Measurements from ENCODE around the gene PEX14. TPM values are rescaled to one million over a fixed set of nuclear protein-coding genes. Genes with fewer than 3 reads are reported as not detected.
A peak's percentile ranks its signal among the peaks of the same experiment; 100 is the strongest.

PEX14 gene
- total RNA-seq, 1 experiment from 2014 or later = 27.3 TPM

DNA sequence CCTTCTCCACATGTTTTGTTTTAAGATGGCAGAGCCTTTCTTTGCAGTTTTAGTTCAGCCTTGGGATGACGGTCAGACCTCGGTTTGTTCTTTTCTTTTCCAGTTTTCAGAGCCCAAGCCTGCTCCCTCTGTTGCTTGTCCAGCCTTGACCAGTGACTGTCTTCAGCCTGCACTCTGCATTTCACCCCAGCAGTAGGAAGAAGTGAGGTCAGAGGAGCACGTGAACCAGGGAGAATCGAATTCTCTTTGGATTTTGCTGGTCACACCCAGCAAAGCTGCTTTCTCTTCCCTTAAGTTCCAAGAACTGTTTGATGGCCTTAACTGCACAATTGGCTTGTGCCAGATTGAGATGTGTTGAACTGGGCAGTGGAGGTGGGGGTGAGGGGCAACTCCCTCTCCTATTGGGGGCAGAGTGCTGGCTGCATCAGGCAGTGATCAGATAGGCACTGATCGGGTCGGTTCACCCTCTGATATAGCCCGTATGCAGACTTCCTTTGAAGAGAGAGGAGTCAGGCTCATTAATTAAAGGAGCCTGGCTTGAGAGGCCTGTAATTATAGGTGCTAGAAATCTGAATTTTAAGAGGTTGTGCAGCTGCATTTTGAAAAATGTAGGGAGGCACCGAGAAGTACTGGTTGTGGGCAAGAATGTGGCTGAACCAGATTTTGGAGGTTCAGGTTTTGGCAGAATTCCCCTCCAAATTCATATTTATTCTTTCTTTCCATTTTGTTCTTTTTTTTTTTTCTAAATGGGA, 42.4 kb downstream of the PEX14 start:
- CTCF ChIA-PET = interaction anchor here (1.1 kb wide), 1 partner anchor 393 kb away, joined by 4 read pairs; no protein-coding TSS in a partner anchor
- Mint-ChIP-seq H3K4me1 (peaks cover 76% of the 10 kb centered on the region), H3K36me3 (peaks cover 3% of the 10 kb centered on the region; the same call in 1 of the 2 replicates), H3K27me3 (ENCODE audit: low read depth) (no peaks in the 10 kb centered on the region), H3K4me3 (no peak overlapping the region), H3K27ac (peak overlapping the region; percentile 83), H3K9me3 (no peaks in the 10 kb centered on the region)
- POLR2A ChIA-PET = no interaction called here
- no peak for ATAC-seq
- TF ChIP-seq, protein P1, sequence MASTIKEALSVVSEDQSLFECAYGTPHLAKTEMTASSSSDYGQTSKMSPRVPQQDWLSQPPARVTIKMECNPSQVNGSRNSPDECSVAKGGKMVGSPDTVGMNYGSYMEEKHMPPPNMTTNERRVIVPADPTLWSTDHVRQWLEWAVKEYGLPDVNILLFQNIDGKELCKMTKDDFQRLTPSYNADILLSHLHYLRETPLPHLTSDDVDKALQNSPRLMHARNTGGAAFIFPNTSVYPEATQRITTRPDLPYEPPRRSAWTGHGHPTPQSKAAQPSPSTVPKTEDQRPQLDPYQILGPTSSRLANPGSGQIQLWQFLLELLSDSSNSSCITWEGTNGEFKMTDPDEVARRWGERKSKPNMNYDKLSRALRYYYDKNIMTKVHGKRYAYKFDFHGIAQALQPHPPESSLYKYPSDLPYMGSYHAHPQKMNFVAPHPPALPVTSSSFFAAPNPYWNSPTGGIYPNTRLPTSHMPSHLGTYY (CRISPR knock-in tag; IDR thresholded peaks at IDR 0.05) = no peak
- TF ChIP-seq, protein P2, sequence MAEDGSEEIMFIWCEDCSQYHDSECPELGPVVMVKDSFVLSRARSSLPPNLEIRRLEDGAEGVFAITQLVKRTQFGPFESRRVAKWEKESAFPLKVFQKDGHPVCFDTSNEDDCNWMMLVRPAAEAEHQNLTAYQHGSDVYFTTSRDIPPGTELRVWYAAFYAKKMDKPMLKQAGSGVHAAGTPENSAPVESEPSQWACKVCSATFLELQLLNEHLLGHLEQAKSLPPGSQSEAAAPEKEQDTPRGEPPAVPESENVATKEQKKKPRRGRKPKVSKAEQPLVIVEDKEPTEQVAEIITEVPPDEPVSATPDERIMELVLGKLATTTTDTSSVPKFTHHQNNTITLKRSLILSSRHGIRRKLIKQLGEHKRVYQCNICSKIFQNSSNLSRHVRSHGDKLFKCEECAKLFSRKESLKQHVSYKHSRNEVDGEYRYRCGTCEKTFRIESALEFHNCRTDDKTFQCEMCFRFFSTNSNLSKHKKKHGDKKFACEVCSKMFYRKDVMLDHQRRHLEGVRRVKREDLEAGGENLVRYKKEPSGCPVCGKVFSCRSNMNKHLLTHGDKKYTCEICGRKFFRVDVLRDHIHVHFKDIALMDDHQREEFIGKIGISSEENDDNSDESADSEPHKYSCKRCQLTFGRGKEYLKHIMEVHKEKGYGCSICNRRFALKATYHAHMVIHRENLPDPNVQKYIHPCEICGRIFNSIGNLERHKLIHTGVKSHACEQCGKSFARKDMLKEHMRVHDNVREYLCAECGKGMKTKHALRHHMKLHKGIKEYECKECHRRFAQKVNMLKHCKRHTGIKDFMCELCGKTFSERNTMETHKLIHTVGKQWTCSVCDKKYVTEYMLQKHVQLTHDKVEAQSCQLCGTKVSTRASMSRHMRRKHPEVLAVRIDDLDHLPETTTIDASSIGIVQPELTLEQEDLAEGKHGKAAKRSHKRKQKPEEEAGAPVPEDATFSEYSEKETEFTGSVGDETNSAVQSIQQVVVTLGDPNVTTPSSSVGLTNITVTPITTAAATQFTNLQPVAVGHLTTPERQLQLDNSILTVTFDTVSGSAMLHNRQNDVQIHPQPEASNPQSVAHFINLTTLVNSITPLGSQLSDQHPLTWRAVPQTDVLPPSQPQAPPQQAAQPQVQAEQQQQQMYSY (CRISPR knock-in tag; IDR thresholded peaks at IDR 0.05) = no peak
- TF ChIP-seq, protein P3, sequence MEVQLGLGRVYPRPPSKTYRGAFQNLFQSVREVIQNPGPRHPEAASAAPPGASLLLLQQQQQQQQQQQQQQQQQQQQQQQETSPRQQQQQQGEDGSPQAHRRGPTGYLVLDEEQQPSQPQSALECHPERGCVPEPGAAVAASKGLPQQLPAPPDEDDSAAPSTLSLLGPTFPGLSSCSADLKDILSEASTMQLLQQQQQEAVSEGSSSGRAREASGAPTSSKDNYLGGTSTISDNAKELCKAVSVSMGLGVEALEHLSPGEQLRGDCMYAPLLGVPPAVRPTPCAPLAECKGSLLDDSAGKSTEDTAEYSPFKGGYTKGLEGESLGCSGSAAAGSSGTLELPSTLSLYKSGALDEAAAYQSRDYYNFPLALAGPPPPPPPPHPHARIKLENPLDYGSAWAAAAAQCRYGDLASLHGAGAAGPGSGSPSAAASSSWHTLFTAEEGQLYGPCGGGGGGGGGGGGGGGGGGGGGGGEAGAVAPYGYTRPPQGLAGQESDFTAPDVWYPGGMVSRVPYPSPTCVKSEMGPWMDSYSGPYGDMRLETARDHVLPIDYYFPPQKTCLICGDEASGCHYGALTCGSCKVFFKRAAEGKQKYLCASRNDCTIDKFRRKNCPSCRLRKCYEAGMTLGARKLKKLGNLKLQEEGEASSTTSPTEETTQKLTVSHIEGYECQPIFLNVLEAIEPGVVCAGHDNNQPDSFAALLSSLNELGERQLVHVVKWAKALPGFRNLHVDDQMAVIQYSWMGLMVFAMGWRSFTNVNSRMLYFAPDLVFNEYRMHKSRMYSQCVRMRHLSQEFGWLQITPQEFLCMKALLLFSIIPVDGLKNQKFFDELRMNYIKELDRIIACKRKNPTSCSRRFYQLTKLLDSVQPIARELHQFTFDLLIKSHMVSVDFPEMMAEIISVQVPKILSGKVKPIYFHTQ (CRISPR knock-in tag; IDR thresholded peaks at IDR 0.05) = no peak
- TF ChIP-seq ESRRA (CRISPR knock-in tag; IDR thresholded peaks at IDR 0.05; ENCODE audit: borderline replicate concordance) (no peak), NR3C1 (CRISPR knock-in tag; conservative IDR thresholded peaks at IDR 0.05; ENCODE audit: low read depth) (no peak), PRRX2 (CRISPR knock-in tag; IDR thresholded peaks at IDR 0.05) (no peak), JUN (CRISPR knock-in tag; IDR thresholded peaks at IDR 0.05) (no peak), NR1H2 (CRISPR knock-in tag; IDR thresholded peaks at IDR 0.05) (no peak), EMX1 (CRISPR knock-in tag; IDR thresholded peaks at IDR 0.05) (no peak), ZNF138 (CRISPR knock-in tag; conservative IDR thresholded peaks at IDR 0.05) (no peak), CREM (CRISPR knock-in tag; IDR thresholded peaks at IDR 0.05) (no peak), NR2C2 (CRISPR knock-in tag; IDR thresholded peaks at IDR 0.05) (no peak), ZBTB21 (CRISPR knock-in tag; IDR thresholded peaks at IDR 0.05; ENCODE audit: borderline replicate concordance) (no peak)
- TF ChIP-seq, protein P4, sequence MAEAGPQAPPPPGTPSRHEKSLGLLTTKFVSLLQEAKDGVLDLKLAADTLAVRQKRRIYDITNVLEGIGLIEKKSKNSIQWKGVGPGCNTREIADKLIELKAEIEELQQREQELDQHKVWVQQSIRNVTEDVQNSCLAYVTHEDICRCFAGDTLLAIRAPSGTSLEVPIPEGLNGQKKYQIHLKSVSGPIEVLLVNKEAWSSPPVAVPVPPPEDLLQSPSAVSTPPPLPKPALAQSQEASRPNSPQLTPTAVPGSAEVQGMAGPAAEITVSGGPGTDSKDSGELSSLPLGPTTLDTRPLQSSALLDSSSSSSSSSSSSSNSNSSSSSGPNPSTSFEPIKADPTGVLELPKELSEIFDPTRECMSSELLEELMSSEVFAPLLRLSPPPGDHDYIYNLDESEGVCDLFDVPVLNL (CRISPR knock-in tag; IDR thresholded peaks at IDR 0.05; ENCODE audit: borderline replicate concordance, low read depth) = no peak
- TF ChIP-seq, protein P5, sequence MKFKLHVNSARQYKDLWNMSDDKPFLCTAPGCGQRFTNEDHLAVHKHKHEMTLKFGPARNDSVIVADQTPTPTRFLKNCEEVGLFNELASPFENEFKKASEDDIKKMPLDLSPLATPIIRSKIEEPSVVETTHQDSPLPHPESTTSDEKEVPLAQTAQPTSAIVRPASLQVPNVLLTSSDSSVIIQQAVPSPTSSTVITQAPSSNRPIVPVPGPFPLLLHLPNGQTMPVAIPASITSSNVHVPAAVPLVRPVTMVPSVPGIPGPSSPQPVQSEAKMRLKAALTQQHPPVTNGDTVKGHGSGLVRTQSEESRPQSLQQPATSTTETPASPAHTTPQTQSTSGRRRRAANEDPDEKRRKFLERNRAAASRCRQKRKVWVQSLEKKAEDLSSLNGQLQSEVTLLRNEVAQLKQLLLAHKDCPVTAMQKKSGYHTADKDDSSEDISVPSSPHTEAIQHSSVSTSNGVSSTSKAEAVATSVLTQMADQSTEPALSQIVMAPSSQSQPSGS (CRISPR knock-in tag; IDR thresholded peaks at IDR 0.05; ENCODE audit: borderline replicate concordance, low read depth) = no peak
- TF ChIP-seq, protein P6, sequence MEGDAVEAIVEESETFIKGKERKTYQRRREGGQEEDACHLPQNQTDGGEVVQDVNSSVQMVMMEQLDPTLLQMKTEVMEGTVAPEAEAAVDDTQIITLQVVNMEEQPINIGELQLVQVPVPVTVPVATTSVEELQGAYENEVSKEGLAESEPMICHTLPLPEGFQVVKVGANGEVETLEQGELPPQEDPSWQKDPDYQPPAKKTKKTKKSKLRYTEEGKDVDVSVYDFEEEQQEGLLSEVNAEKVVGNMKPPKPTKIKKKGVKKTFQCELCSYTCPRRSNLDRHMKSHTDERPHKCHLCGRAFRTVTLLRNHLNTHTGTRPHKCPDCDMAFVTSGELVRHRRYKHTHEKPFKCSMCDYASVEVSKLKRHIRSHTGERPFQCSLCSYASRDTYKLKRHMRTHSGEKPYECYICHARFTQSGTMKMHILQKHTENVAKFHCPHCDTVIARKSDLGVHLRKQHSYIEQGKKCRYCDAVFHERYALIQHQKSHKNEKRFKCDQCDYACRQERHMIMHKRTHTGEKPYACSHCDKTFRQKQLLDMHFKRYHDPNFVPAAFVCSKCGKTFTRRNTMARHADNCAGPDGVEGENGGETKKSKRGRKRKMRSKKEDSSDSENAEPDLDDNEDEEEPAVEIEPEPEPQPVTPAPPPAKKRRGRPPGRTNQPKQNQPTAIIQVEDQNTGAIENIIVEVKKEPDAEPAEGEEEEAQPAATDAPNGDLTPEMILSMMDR (IDR thresholded peaks at IDR 0.05) = no peak
- no peak for DNase-seq (ENCODE audit: low spot score)

All from WTC11 (cell line).